K562 (cell line): ENCODE measurements around the gene NFKB2. TPM values are rescaled to one million over a fixed set of nuclear protein-coding genes. Genes with fewer than 3 reads are reported as not detected.
A peak's percentile ranks its signal among the peaks of the same experiment; 100 is the strongest.

Experiments
- CBX8 ChIP-seq: fragments of 200-600 bp; sonication (generic); IDR thresholded peaks from 2 replicates; pipeline ENCODE4 v1.6.1; 2012; ENCODE audit warnings: borderline replicate concordance, mixed run types, low read depth, mild to moderate bottlenecking, moderate library complexity, mixed read lengths, low read length, control low read depth, inconsistent platforms; ENCODE audit not compliant: poor library complexity, severe bottlenecking; ENCODE audit errors: extremely low read depth
- CLOCK ChIP-seq: fragments of 250-450 bp; sonication (Bioruptor Pico); IDR thresholded peaks from 2 replicates; pipeline ENCODE4 v1.4.0; 2020; ENCODE audit warnings: mild to moderate bottlenecking, moderate library complexity, borderline replicate concordance
- CSDE1 ChIP-seq, 2 experiments: fragments of 450-650 bp; IDR thresholded peaks; 2 replicates each; pipeline ENCODE4 v1.6.1; 2016; ENCODE audit warnings: mild to moderate bottlenecking in 1 of 2
- CUX1 ChIP-seq: fragments of 200-800 bp; sonication (Bioruptor generic); IDR thresholded peaks from 2 replicates; pipeline ENCODE4 v1.6.1; 2016; ENCODE audit warnings: missing genetic modification characterization, missing compliant biosample characterization
- ELF1 ChIP-seq: fragments of 200-800 bp; sonication (Bioruptor generic); IDR thresholded peaks from 2 replicates; pipeline ENCODE4 v1.6.1; 2016; ENCODE audit warnings: missing genetic modification characterization, missing compliant biosample characterization
- KDM1A ChIP-seq, 2 experiments: fragments of 450-650 bp; IDR thresholded peaks; 2 replicates each; pipeline ENCODE4 v1.6.1; 2016; ENCODE audit warnings: mild to moderate bottlenecking in 2 of 2
- MAX ChIP-seq: sonication (generic); formaldehyde crosslinking; IDR thresholded peaks from 2 replicates; pipeline ENCODE4 v1.9.0; 2022; ENCODE audit warnings: mild to moderate bottlenecking, missing genetic modification reagents
- MXI1 ChIP-seq: IDR thresholded peaks from 2 replicates; pipeline ENCODE4 v1.6.1; 2011; ENCODE audit warnings: low read depth, mild to moderate bottlenecking, improper control_type of control experiment, low read length
- MYBL2 ChIP-seq, 2 experiments: fragments of 450-650 bp in 1 of 2; sonication (generic) in 1 of 2; formaldehyde crosslinking in 1 of 2; IDR thresholded peaks; 2 replicates each; pipeline versions ENCODE4 v1.6.1 to v1.8.1; 2017 to 2022; ENCODE audit warnings: borderline replicate concordance in 1 of 2, inconsistent platforms in 1 of 2, low read depth in 1 of 2, mild to moderate bottlenecking in 1 of 2, missing genetic modification reagents in 1 of 2, moderate library complexity in 1 of 2
- NFE2 ChIP-seq: IDR thresholded peaks from 2 replicates; pipeline ENCODE4 v1.6.1; 2014; ENCODE audit warnings: antibody characterized with exemption, low read depth
- NFIX ChIP-seq: fragments of 250-450 bp; sonication (Bioruptor Pico); IDR thresholded peaks from 2 replicates; pipeline ENCODE4 v1.4.0; 2020; ENCODE audit warnings: low read depth, mild to moderate bottlenecking, moderate library complexity
- SAFB ChIP-seq: fragments of 200-400 bp; formaldehyde crosslinking; IDR thresholded peaks from 2 replicates; pipeline ENCODE4 v1.6.1; 2017; ENCODE audit warnings: low read depth, low read length, borderline replicate concordance
- SETDB1 ChIP-seq: IDR thresholded peaks from one replicate; pipeline ENCODE4 v1.6.1; 2012; ENCODE audit warnings: low read length, control low read depth, inconsistent platforms
- SUPT5H ChIP-seq: fragments of 450-650 bp; IDR thresholded peaks from 2 replicates; pipeline ENCODE4 v1.6.1; 2016
- TSC22D4 ChIP-seq: fragments of 450-650 bp; IDR thresholded peaks from 2 replicates; pipeline ENCODE4 v1.6.1; 2016; ENCODE audit warnings: missing genetic modification characterization, missing biosample characterization, control low read depth
- ZBTB7A ChIP-seq: IDR thresholded peaks from 2 replicates; pipeline ENCODE4 v1.6.1; 2011; ENCODE audit warnings: low read depth, mild to moderate bottlenecking, low read length, moderate library complexity, borderline replicate concordance; ENCODE audit not compliant: control insufficient read depth
- ZFP1 ChIP-seq: fragments of 450-650 bp; formaldehyde crosslinking; IDR thresholded peaks from 2 replicates; pipeline ENCODE4 v1.4.0; 2020; ENCODE audit warnings: mild to moderate bottlenecking, mixed read lengths
- ZNF165 ChIP-seq: fragments of 250-450 bp; sonication (Bioruptor Pico); IDR thresholded peaks from 2 replicates; pipeline ENCODE4 v1.4.0; 2020; ENCODE audit warnings: borderline replicate concordance
- ZNF280A ChIP-seq: fragments of 450-650 bp; IDR thresholded peaks from 2 replicates; pipeline ENCODE4 v1.6.1; 2018; ENCODE audit warnings: mild to moderate bottlenecking, low read depth; ENCODE audit not compliant: partially characterized antibody
- polyA plus RNA-seq, 8 experiments: library from polyadenylated mRNA; depleted of rRNA in 4 of 8; stranded (reverse) in 5 of 8; unstranded in 3 of 8; fragments of >200 nt; fragmentation: Nextera tagmentation in 2 of 8; fragmentation: Illumina TruSeq in 1 of 8; extraction: Ambion mirVana in 2 of 8; extraction: Trizol in 1 of 8; gene quantifications; 2 replicates each; pipeline versions ENCODE4 v1.2.1 to v1.2.3, GENCODE V29; 2011 to 2014; ENCODE audit warnings: inconsistent platforms in 1 of 8, missing spikeins in 1 of 8
- total RNA-seq, 7 experiments: library from RNA; depleted of rRNA in 6 of 7; stranded (reverse); fragments of >200 nt in 6 of 7; fragmentation: Illumina TruSeq in 2 of 7; extraction: Trizol in 2 of 7; gene quantifications; 2 replicates each; pipeline versions ENCODE4 v1.2.1 to v1.2.3, GENCODE V29; 2011 to 2021; ENCODE audit warnings: low replicate concordance in 1 of 7

Gene NFKB2
- total and polyA plus RNA-seq, 9 of the 15 experiments (the other 6 are each of a cell fraction or from before 2014, with no cell fraction given), result 0.07 to 20.3 (median 7.9) TPM

- TF ChIP-seq MYBL2 (IDR thresholded peaks at IDR 0.05; ENCODE audit: low read depth) (no peak), MYBL2 (CRISPR knock-in tag; IDR thresholded peaks at IDR 0.05; ENCODE audit: borderline replicate concordance) (no peak), CSDE1 (IDR thresholded peaks at IDR 0.05) (no peak), ZFP1 (CRISPR knock-in tag) (no peak), TSC22D4 (tag) (no peak), NFE2 (no peak), CLOCK (CRISPR knock-in tag) (no peak), SUPT5H (no peak), ELF1 (tag) (no peak), KDM1A (IDR thresholded peaks at IDR 0.05) (peak; percentile 55 to 63), CBX8 (no peak), ZNF165 (CRISPR knock-in tag) (no peak), SETDB1 (no peak), MXI1 (no peak), NFIX (CRISPR knock-in tag) (no peak), CUX1 (no peak), ZBTB7A (no peak), MAX (CRISPR knock-in tag) (no peak), ZNF280A (no peak), SAFB (no peak)
Measured at GRCh38 chr10:102389894-102390293, 5.6 kb upstream of the NFKB2 start (continued).
